CD14-positive monocyte (primary cell): Measurements from ENCODE around the gene FOXO1. TPM values are rescaled to one million over a fixed set of nuclear protein-coding genes. Genes with fewer than 3 reads are reported as not detected.
A peak's percentile ranks its signal among the peaks of the same experiment; 100 is the strongest.

Experiments used
- DNase-seq, 3 donors: peaks; one replicate each; pipeline ENCODE4 v3.0.0-alpha.2; 2011 to 2022
- H2AFZ ChIP-seq: 2 replicates; pipeline ENCODE4 v1.6.0; 2012; ENCODE audit warnings: mild to moderate bottlenecking, low read depth, low read length, inconsistent platforms; ENCODE audit not compliant: insufficient read depth, poor library complexity, severe bottlenecking
- H3K27ac ChIP-seq, 2 donors: 1 replicate in 1 of 2; 2 replicates in 1 of 2; pipeline ENCODE4 v1.5.1; 2012 to 2013; ENCODE audit warnings: low read length in 2 of 2, control low read depth in 1 of 2, inconsistent platforms in 1 of 2, low read depth in 1 of 2, mild to moderate bottlenecking in 1 of 2
- H3K27me3 ChIP-seq, 2 donors: one replicate each; pipeline versions ENCODE4 v1.6.0 to v1.6.1; 2011 to 2013; ENCODE audit warnings: low read length in 2 of 2; ENCODE audit not compliant: control insufficient read depth in 2 of 2, insufficient read depth in 2 of 2
- H3K36me3 ChIP-seq, 2 donors: replicated peaks in 1 of 2; 1 replicate in 1 of 2; 2 replicates in 1 of 2; pipeline versions ENCODE4 v1.5.1 to v1.6.1; 2012 to 2013; ENCODE audit warnings: low read length in 2 of 2, control low read depth in 1 of 2, inconsistent platforms in 1 of 2, mild to moderate bottlenecking in 1 of 2; ENCODE audit not compliant: insufficient read depth in 2 of 2, control insufficient read depth in 1 of 2
- H3K4me1 ChIP-seq, 2 donors: 1 replicate in 1 of 2; 2 replicates in 1 of 2; pipeline versions ENCODE4 v1.5.1 to v1.6.1; 2012 to 2013; ENCODE audit warnings: low read length in 2 of 2, control low read depth in 1 of 2, inconsistent platforms in 1 of 2, mild to moderate bottlenecking in 1 of 2, moderate library complexity in 1 of 2; ENCODE audit not compliant: insufficient read depth in 2 of 2, control insufficient read depth in 1 of 2
- H3K4me2 ChIP-seq: replicated peaks from 2 replicates; pipeline ENCODE3; 2012; ENCODE audit warnings: low read length, moderate library complexity, mild to moderate bottlenecking; ENCODE audit not compliant: poor library complexity, severe bottlenecking; ENCODE audit errors: extremely low read depth
- H3K4me3 ChIP-seq, 3 experiments: fragments of 200-600 bp in 1 of 3; sonication (generic) in 1 of 3; replicated peaks in 1 of 3; 1 replicate in 2 of 3; 2 replicates in 1 of 3; pipeline ENCODE4 v1.5.1; 2011 to 2013; ENCODE audit warnings: low read length in 3 of 3, mild to moderate bottlenecking in 3 of 3, control low read depth in 2 of 3, low read depth in 2 of 3, inconsistent platforms in 1 of 3, moderate library complexity in 1 of 3
- H3K79me2 ChIP-seq: 2 replicates; pipeline ENCODE4 v1.6.0; 2012; ENCODE audit warnings: mild to moderate bottlenecking, control low read depth, inconsistent platforms, low read length, moderate library complexity; ENCODE audit not compliant: insufficient read depth
- H3K9ac ChIP-seq: 2 replicates; pipeline ENCODE4 v1.6.0; 2017; ENCODE audit warnings: low read length, mild to moderate bottlenecking; ENCODE audit not compliant: insufficient read depth, poor library complexity, severe bottlenecking
- H3K9me3 ChIP-seq, 2 donors: replicated peaks in 1 of 2; 1 replicate in 1 of 2; 2 replicates in 1 of 2; pipeline versions ENCODE4 v1.5.1 to v1.6.1; 2012 to 2013; ENCODE audit warnings: low read length in 2 of 2, control low read depth in 1 of 2; ENCODE audit not compliant: control insufficient read depth in 1 of 2, insufficient read depth in 1 of 2
- H4K20me1 ChIP-seq: 2 replicates; pipeline ENCODE4 v1.6.0; 2012; ENCODE audit warnings: mild to moderate bottlenecking, low read length, control low read depth, moderate library complexity; ENCODE audit not compliant: insufficient read depth
- H3K27ac Mint-ChIP-seq, 7 donors: one replicate each; pipeline ENCODE4 v1.8.0; 2020; ENCODE audit warnings: mild to moderate bottlenecking in 7 of 7, mixed read lengths in 7 of 7, moderate library complexity in 6 of 7, inconsistent platforms in 2 of 7
- H3K27me3 Mint-ChIP-seq, 3 donors: one replicate each; pipeline ENCODE4 v1.8.0; 2021 to 2022; ENCODE audit warnings: low read depth in 3 of 3, mild to moderate bottlenecking in 3 of 3, mixed read lengths in 3 of 3, moderate library complexity in 3 of 3, inconsistent platforms in 1 of 3
- H3K36me3 Mint-ChIP-seq, 2 donors: one replicate each; pipeline ENCODE4 v1.8.0; 2020; ENCODE audit warnings: mixed read lengths in 2 of 2, inconsistent platforms in 1 of 2, mild to moderate bottlenecking in 1 of 2
- H3K4me1 Mint-ChIP-seq: one replicate; pipeline ENCODE4 v1.8.0; 2020; ENCODE audit warnings: mild to moderate bottlenecking, mixed read lengths
- H3K4me3 Mint-ChIP-seq, 2 donors: one replicate each; pipeline ENCODE4 v1.8.0; 2020; ENCODE audit warnings: mild to moderate bottlenecking in 2 of 2, mixed read lengths in 2 of 2, moderate library complexity in 1 of 2
- H3K9me3 Mint-ChIP-seq, 7 donors: one replicate each; pipeline ENCODE4 v1.8.0; 2020 to 2022; ENCODE audit warnings: mixed read lengths in 7 of 7, mild to moderate bottlenecking in 6 of 7, moderate library complexity in 6 of 7, inconsistent platforms in 2 of 7
- CTCF ChIP-seq: fragments of 200-600 bp; IDR thresholded peaks from one replicate; pipeline ENCODE4 v1.8.0; 2022; ENCODE audit warnings: antibody characterized with exemption, mild to moderate bottlenecking
- WGBS: methylation state at CpG from one replicate; pipeline ENCODE4 v1.1.5; 2013; ENCODE audit warnings: missing lambda C conversion rate; ENCODE audit not compliant: insufficient coverage; 5-methylcytosine and 5-hydroxymethylcytosine counted together
- intact Hi-C, 2 donors: fragments of 100-400 bp; cut with micrococcal nuclease; formaldehyde crosslinking; loops; one replicate each; pipeline versions ENCODE4 v1.15.0 to v1.15.1; 2023
- polyA plus RNA-seq, 3 donors: library from polyadenylated mRNA; depleted of rRNA in 1 of 3; unstranded in 2 of 3; stranded (reverse) in 1 of 3; fragments of 300-500 nt in 2 of 3; fragments of >200 nt in 1 of 3; fragmentation: Illumina TruSeq in 2 of 3; gene quantifications; 1 replicate in 2 of 3; 2 replicates in 1 of 3; pipeline ENCODE4 v1.2.3, GENCODE V29; 2012 to 2021

The FOXO1 gene
- polyA plus RNA-seq, 3 donors, result 3.1 to 11.3 (median 8.0) TPM

GRCh38 chr13:40515702-40516101, 150.7 kb downstream of the FOXO1 start:
- Histone ChIP-seq H3K9me3 (peaks cover 0 to 4% of the 10 kb centered on the region in 2 donors), H4K20me1 (no peaks in the 10 kb centered on the region), H3K79me2 (no peaks in the 10 kb centered on the region), H3K27me3 (no peaks in the 10 kb centered on the region), H3K27ac (no peak overlapping the region), H3K4me1 (peaks cover 0 to 8% of the 10 kb centered on the region in 2 donors), H3K4me2 (no peak overlapping the region), H3K4me3 (no peak overlapping the region), H2AFZ (no peak overlapping the region), H3K9ac (no peak overlapping the region), H3K36me3 (no peaks in the 10 kb centered on the region)
- no peak for DNase-seq
- Mint-ChIP-seq H3K27ac (peak overlapping the region in 2 of 7 donors; percentile 3 to 13), H3K4me3 (no peak overlapping the region), H3K36me3 (no peaks in the 10 kb centered on the region), H3K4me1 (peaks cover 13% of the 10 kb centered on the region), H3K9me3 (peaks cover 0 to 8% (median 2%) of the 10 kb centered on the region in 7 donors), H3K27me3 (peaks cover 0 to 2% (median 0%) of the 10 kb centered on the region in 3 donors)
- intact Hi-C loops, result no loop called here
- no peak for TF ChIP-seq CTCF
- 100% methylated on average over 1 of the region's 1 CpG for WGBS

GRCh38 chr13:40514802-40515201, 151.6 kb downstream of the FOXO1 start:
- peaks cover 0 to 2% (median 0%) of the 10 kb centered on the region in 3 donors for H3K27me3 Mint-ChIP-seq

More at GRCh38 chr13:40514802-40515201, 151.6 kb downstream of the FOXO1 start:
- WGBS, result 0% methylated on average over 2 of the region's 2 CpGs
- Histone ChIP-seq H4K20me1 (no peaks in the 10 kb centered on the region), H3K27me3 (no peaks in the 10 kb centered on the region), H3K9me3 (peaks cover 0 to 4% of the 10 kb centered on the region in 2 donors), H3K79me2 (no peaks in the 10 kb centered on the region), H3K27ac (no peak overlapping the region), H3K4me1 (peaks cover 0 to 8% of the 10 kb centered on the region in 2 donors), H3K4me3 (no peak overlapping the region), H3K9ac (no peak overlapping the region), H3K4me2 (no peak overlapping the region), H2AFZ (no peak overlapping the region), H3K36me3 (no peaks in the 10 kb centered on the region)
- DNase-seq, result peak; percentile 29 to 32 (median 31)
- H3K4me3 Mint-ChIP-seq, result no peak overlapping the region
- H3K9me3 Mint-ChIP-seq, result peaks cover 0 to 8% (median 2%) of the 10 kb centered on the region in 7 donors
- H3K36me3 Mint-ChIP-seq, result no peaks in the 10 kb centered on the region
- H3K4me1 Mint-ChIP-seq, result peaks cover 13% of the 10 kb centered on the region
- TF ChIP-seq CTCF, result no peak
- intact Hi-C loops, result no loop called here
- H3K27ac Mint-ChIP-seq, result peak overlapping the region in 3 of 7 donors; percentile 8 to 78 (median 61)
